ENCODE results near the gene MAS1L. TPM values are rescaled to one million over a fixed set of nuclear protein-coding genes. Genes with fewer than 3 reads are reported as not detected.

The MAS1L gene
- total RNA-seq, 1 experiment from 2014 or later: not detected

DNA sequence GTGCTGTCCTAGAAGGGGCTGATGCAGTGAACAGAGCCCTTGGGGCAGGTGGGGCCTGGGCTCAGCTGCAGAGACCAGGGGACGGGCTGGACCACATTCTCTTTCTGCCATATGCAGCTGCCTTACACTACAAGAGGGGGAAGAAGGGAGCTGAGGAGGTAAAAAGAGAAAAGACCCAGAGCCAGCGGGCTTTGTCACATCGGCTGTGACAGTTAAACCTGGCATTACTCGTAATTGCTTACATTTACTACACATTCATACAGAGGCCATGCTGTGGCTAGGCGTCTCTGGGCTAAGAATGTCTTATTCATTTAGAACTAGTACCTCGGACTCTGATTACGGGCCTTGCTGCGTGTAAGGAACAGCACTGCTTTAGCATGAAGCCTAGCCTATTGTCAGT lies 12.8 kb upstream of the MAS1L start:
- H3K27me3 ChIP-seq (ENCODE audit: insufficient read depth, low read length): no peaks in the 10 kb centered on the region
- no peak overlapping the region for H3T11ph ChIP-seq (ENCODE audit: low read length)
- H3K56ac ChIP-seq (ENCODE audit: insufficient read length, low read depth, low read length): no peak overlapping the region
- no peak overlapping the region for H2AK5ac ChIP-seq (ENCODE audit: insufficient read length, low read length)
- H2BK5ac ChIP-seq (ENCODE audit: insufficient read length, low read length): no peak overlapping the region
- H3K23ac ChIP-seq (ENCODE audit: insufficient read length, low read depth, low read length): no peak overlapping the region
- no peaks in the 10 kb centered on the region for H3K23me2 ChIP-seq (ENCODE audit: insufficient read length, low read depth, low read length, poor library complexity, severe bottlenecking)
- Mint-ChIP-seq H3K9me3 (no peaks in the 10 kb centered on the region; a peak in 1 of 5 replicates), H3K36me3 (ENCODE audit: insufficient read depth in 1 of 3, low read depth in 3 of 3) (no peaks in the 10 kb centered on the region), H3K27ac (peak overlapping the region in 1 of 3 experiments; percentile 71; a peak in 1 of 7 replicates), H3K27me3 (ENCODE audit: low read depth) (peaks cover 6% of the 10 kb centered on the region), H3K4me3 (no peak overlapping the region), H3K4me1 (no peaks in the 10 kb centered on the region)
- no peak overlapping the region for H2BK15ac ChIP-seq (ENCODE audit: low read depth, low read length)
- no peaks in the 10 kb centered on the region for H3K4me1 ChIP-seq (ENCODE audit: insufficient read depth, low read length)
- H3K9ac ChIP-seq (ENCODE audit: extremely low read depth, insufficient read length, low read length): no peak overlapping the region
- no peak overlapping the region for H3K14ac ChIP-seq (ENCODE audit: insufficient read depth, low read length)
- DNase-seq: no peak
- no peaks in the 10 kb centered on the region for H4K20me1 ChIP-seq (ENCODE audit: control insufficient read depth, insufficient read depth, insufficient read length)
- no peak for TF ChIP-seq CTCF (conservative IDR thresholded peaks at IDR 0.05)
- no peaks in the 10 kb centered on the region for H3K79me2 ChIP-seq (ENCODE audit: insufficient read depth, low read length)
- H2BK12ac ChIP-seq (ENCODE audit: insufficient read length, low read depth, low read length): no peak overlapping the region
- H3K9me3 ChIP-seq (ENCODE audit: control insufficient read depth, low read depth, low read length): no peaks in the 10 kb centered on the region
- H4K91ac ChIP-seq (ENCODE audit: insufficient read length, low read depth, low read length): no peak overlapping the region
- no peak overlapping the region for H2BK120ac ChIP-seq (ENCODE audit: low read depth, low read length, poor library complexity, severe bottlenecking)
- no peak overlapping the region for H2BK20ac ChIP-seq (ENCODE audit: low read depth, low read length, poor library complexity, severe bottlenecking)
- no peak overlapping the region for H3K27ac ChIP-seq (ENCODE audit: insufficient read length, low read depth, low read length)
- H3K79me1 ChIP-seq (ENCODE audit: insufficient read depth, low read depth, low read length, poor library complexity, severe bottlenecking): no peaks in the 10 kb centered on the region
- H3K18ac ChIP-seq (ENCODE audit: insufficient read length, low read depth, low read length): no peak overlapping the region
- no peak overlapping the region for H3K4ac ChIP-seq (ENCODE audit: low read depth, low read length)
- H2AFZ ChIP-seq (ENCODE audit: low read length): no peak overlapping the region
- no peak overlapping the region for H4K5ac ChIP-seq (ENCODE audit: insufficient read length, low read depth, low read length)
- WGBS (ENCODE audit: extremely low coverage, insufficient read length, low lambda C conversion rate): no CpG with 5 or more reads among the region's 8 CpGs
- no peak overlapping the region for H3K4me2 ChIP-seq (ENCODE audit: insufficient read depth, insufficient read length, low read length)
- no peak overlapping the region for H4K8ac ChIP-seq (replicated peaks; ENCODE audit: insufficient read length, low read depth, low read length)
